KMS-11 (cell line): ENCODE results near the gene VPS35.
A peak's percentile ranks its signal among the peaks of the same experiment; 100 is the strongest.

Experiments
- H2AFZ ChIP-seq: fragments of 200-600 bp; sonication (generic); 2 replicates; pipeline ENCODE4 v1.6.1; 2016; ENCODE audit warnings: antibody characterized with exemption, mixed run types, low read depth
- H3K27ac ChIP-seq: fragments of 200-600 bp; sonication (generic); 2 replicates; pipeline ENCODE4 v1.6.1; 2016; ENCODE audit warnings: mild to moderate bottlenecking, mixed run types
- H3K27me3 ChIP-seq: fragments of 200-600 bp; sonication (generic); 2 replicates; pipeline ENCODE4 v1.6.1; 2017; ENCODE audit warnings: mild to moderate bottlenecking, low read depth, mixed run types, moderate library complexity; ENCODE audit not compliant: insufficient read depth
- H3K36me3 ChIP-seq: fragments of 200-600 bp; sonication (generic); 2 replicates; pipeline ENCODE4 v1.6.1; 2017; ENCODE audit warnings: mild to moderate bottlenecking, mixed run types; ENCODE audit not compliant: insufficient read depth
- H3K4me1 ChIP-seq: fragments of 200-600 bp; sonication (generic); 2 replicates; pipeline ENCODE4 v1.6.1; 2016; ENCODE audit warnings: mild to moderate bottlenecking, low read depth, mixed run types; ENCODE audit not compliant: poor library complexity, severe bottlenecking
- H3K4me2 ChIP-seq: fragments of 200-600 bp; sonication (generic); 2 replicates; pipeline ENCODE4 v1.7.0; 2016; ENCODE audit warnings: mild to moderate bottlenecking, mixed run types
- H3K4me3 ChIP-seq: fragments of 200-600 bp; sonication (generic); IDR thresholded peaks from 2 replicates; pipeline ENCODE4 v1.6.1; 2017; ENCODE audit warnings: low read depth, low read length, mixed read lengths; ENCODE audit not compliant: insufficient read depth
- H3K79me2 ChIP-seq: fragments of 200-600 bp; sonication (generic); 2 replicates; pipeline ENCODE4 v1.6.1; 2016; ENCODE audit warnings: low read depth, mixed run types; ENCODE audit not compliant: insufficient read depth
- H3K9ac ChIP-seq: fragments of 200-600 bp; sonication (generic); 2 replicates; pipeline ENCODE4 v1.6.1; 2016; ENCODE audit warnings: mild to moderate bottlenecking, mixed run types
- H4K20me1 ChIP-seq: fragments of 200-600 bp; sonication (generic); 2 replicates; pipeline ENCODE4 v1.6.1; 2016; ENCODE audit warnings: mild to moderate bottlenecking, mixed run types; ENCODE audit not compliant: insufficient read depth
- CTCF ChIP-seq: fragments of 200-600 bp; sonication (generic); conservative IDR thresholded peaks from 2 replicates; pipeline ENCODE4 v1.6.1; 2017; ENCODE audit warnings: low read depth, mild to moderate bottlenecking, antibody characterized with exemption, low read length, moderate library complexity, mixed read lengths

The VPS35 gene

GRCh38 chr16:46695937-46696336, 7.0 kb upstream of the VPS35 start:
- Histone ChIP-seq H3K79me2 (peaks cover 15% of the 10 kb centered on the region), H3K36me3 (peaks cover 11% of the 10 kb centered on the region; the same call in 1 of the 2 replicates), H3K27me3 (no peaks in the 10 kb centered on the region), H3K27ac (no peak overlapping the region), H2AFZ (no peak overlapping the region), H3K9ac (no peak overlapping the region), H3K4me2 (no peak overlapping the region), H4K20me1 (0 out of 2 replicates have a peak, but pooled peaks cover 3% of the 10 kb centered on the region), H3K4me3 (no peak overlapping the region), H3K4me1 (peaks cover 13% of the 10 kb centered on the region)
- no peak for TF ChIP-seq CTCF

GRCh38 chr16:46693598-46693997, 4.6 kb upstream of the VPS35 start:
- Histone ChIP-seq H2AFZ (no peak overlapping the region), H3K4me3 (no peak overlapping the region), H3K4me1 (peaks cover 14% of the 10 kb centered on the region), H3K36me3 (peaks cover 11% of the 10 kb centered on the region; the same call in 1 of the 2 replicates), H4K20me1 (0 out of 2 replicates have a peak, but pooled peaks cover 4% of the 10 kb centered on the region), H3K27ac (no peak overlapping the region), H3K79me2 (peaks cover 24% of the 10 kb centered on the region), H3K9ac (no peak overlapping the region), H3K4me2 (no peak overlapping the region), H3K27me3 (no peaks in the 10 kb centered on the region)
- no peak for TF ChIP-seq CTCF

- no peak for TF ChIP-seq CTCF
- no peak overlapping the region for H3K4me3 ChIP-seq
- H3K36me3 ChIP-seq, result peaks cover 11% of the 10 kb centered on the region; the same call in 1 of the 2 replicates
- H3K79me2 ChIP-seq, result peaks cover 42% of the 10 kb centered on the region
- H3K4me1 ChIP-seq, result peaks cover 27% of the 10 kb centered on the region
- no peak overlapping the region for H3K27ac ChIP-seq
- 0 out of 2 replicates have a peak, but pooled peaks cover 4% of the 10 kb centered on the region for H4K20me1 ChIP-seq
- no peak overlapping the region for H2AFZ ChIP-seq
- no peaks in the 10 kb centered on the region for H3K27me3 ChIP-seq
- peak overlapping the region; percentile 71 for H3K4me2 ChIP-seq
- H3K9ac ChIP-seq, result no peak overlapping the region
Measured at GRCh38 chr16:46691726-46692125, 2.7 kb upstream of the VPS35 start.

- H3K27ac ChIP-seq, result peak overlapping the region; percentile 85
- H3K36me3 ChIP-seq, result peaks cover 11% of the 10 kb centered on the region; the same call in 1 of the 2 replicates
- H3K9ac ChIP-seq, result peak overlapping the region; percentile 88; the same call in 1 of the 2 replicates
- peak overlapping the region; percentile 71 for H3K4me2 ChIP-seq
- H2AFZ ChIP-seq, result peak overlapping the region; percentile 89
- peak; percentile 12; the same call in 1 of the 2 replicates for TF ChIP-seq CTCF
- H4K20me1 ChIP-seq, result peaks cover 4% of the 10 kb centered on the region; the same call in 1 of the 2 replicates
- H3K4me1 ChIP-seq, result peaks cover 37% of the 10 kb centered on the region
- H3K4me3 ChIP-seq, result no peak overlapping the region
- peaks cover 54% of the 10 kb centered on the region for H3K79me2 ChIP-seq
- H3K27me3 ChIP-seq, result no peaks in the 10 kb centered on the region
Measured at GRCh38 chr16:46690281-46691178, 1.6 kb upstream of the VPS35 start.
